Measurements from ENCODE around the gene PRX. TPM values are rescaled to one million over a fixed set of nuclear protein-coding genes. Genes with fewer than 3 reads are reported as not detected.

The PRX gene
- total RNA-seq, 1 donor from 2014 or later: 1.8 TPM

DNA sequence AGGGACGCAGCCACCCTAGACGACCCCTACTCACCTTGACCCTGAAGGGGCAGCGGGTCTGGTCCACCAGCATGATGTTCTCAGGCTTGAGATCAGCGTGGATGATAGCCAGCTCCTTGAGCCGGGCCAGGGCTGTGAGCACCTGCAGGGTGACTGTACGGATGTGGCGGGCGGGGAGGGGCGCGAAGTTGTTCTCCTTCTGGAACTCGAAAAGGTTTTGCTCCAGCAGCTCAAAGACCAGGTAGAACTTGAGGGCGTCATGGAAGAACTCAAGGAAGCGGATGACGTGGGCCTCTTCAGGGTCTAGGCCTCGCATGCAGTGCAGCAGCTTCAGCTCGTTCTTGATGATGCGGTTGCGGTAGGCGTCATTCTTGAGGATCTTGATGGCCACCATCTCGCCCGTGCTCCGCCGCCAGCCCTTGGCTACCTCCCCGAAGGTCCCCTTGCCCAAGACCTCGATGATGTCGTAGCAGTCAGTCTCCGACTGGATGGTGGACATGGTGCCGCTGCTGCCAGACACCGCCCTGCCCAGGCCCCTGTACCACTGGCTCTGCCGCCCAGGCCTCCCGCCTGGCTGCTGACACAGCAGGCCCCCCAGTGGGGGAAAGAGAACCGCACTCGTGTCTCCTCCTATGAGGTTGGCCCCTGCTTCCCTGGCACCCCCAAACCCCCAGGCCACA lies 23.6 kb downstream of the PRX start:
- FAIRE-seq (no peak), DNase-seq (ENCODE audit: low read depth) (no peak)
- no peak overlapping the region for H3K4me3 ChIP-seq (ENCODE audit: low read depth, low read length)
- H3K36me3 ChIP-seq (ENCODE audit: control insufficient read depth, insufficient read depth, low read length): no peaks in the 10 kb centered on the region
- TF ChIP-seq, protein P1, sequence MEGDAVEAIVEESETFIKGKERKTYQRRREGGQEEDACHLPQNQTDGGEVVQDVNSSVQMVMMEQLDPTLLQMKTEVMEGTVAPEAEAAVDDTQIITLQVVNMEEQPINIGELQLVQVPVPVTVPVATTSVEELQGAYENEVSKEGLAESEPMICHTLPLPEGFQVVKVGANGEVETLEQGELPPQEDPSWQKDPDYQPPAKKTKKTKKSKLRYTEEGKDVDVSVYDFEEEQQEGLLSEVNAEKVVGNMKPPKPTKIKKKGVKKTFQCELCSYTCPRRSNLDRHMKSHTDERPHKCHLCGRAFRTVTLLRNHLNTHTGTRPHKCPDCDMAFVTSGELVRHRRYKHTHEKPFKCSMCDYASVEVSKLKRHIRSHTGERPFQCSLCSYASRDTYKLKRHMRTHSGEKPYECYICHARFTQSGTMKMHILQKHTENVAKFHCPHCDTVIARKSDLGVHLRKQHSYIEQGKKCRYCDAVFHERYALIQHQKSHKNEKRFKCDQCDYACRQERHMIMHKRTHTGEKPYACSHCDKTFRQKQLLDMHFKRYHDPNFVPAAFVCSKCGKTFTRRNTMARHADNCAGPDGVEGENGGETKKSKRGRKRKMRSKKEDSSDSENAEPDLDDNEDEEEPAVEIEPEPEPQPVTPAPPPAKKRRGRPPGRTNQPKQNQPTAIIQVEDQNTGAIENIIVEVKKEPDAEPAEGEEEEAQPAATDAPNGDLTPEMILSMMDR (IDR thresholded peaks at IDR 0.05; ENCODE audit: insufficient read depth, low read length, severe bottlenecking): no peak
- no peaks in the 10 kb centered on the region for H3K27me3 ChIP-seq (ENCODE audit: control insufficient read depth, insufficient read depth, low read length)

DNA sequence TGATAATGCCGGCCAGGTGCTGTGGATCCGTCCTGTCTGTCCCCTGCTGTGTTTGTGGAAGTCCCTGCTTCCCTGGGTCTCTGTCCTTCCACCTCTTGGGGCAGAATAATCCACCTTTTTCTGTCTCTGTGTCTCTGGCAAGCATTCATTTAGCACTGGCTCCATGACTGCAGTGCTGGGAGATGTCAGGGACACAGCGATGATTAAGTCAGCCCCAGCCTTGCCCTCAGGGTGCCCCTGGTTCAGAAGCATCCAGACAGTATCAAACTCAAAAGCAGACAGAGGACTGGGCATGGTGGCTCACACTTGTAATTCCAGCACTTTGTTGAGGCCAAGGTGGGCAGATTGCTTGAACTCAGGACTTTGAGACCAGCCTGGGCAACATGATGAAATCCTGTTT lies 24.7 kb downstream of the PRX start:
- TF ChIP-seq, protein P1 (IDR thresholded peaks at IDR 0.05; ENCODE audit: insufficient read depth, low read length, severe bottlenecking): no peak
- H3K4me3 ChIP-seq (ENCODE audit: low read depth, low read length): no peak overlapping the region
- FAIRE-seq: no peak

DNA sequence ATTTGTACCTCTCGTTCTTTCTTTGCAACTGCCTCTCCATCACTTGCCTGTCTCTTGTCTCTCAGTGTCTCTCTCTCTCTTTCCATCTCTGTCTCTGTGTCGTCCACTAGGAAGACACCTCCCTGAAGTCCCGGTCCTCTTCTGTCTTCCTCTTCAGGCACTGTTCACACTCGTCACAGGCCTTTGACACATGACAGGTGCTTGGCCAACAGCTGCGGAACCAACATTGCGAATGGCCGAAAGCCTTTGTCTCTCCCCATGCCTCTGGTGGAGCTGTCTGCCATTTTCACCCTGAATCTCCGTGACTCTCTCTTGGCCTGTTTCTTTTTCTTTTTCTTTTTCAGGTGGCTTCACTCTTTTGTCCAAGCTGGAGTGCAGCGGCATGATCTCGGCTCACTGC lies 26.0 kb downstream of the PRX start:
- H3K36me3 ChIP-seq (ENCODE audit: control insufficient read depth, insufficient read depth, low read length): no peaks in the 10 kb centered on the region
- DNase-seq (ENCODE audit: low read depth) (no peak), FAIRE-seq (no peak)
- no peaks in the 10 kb centered on the region for H3K27me3 ChIP-seq (ENCODE audit: control insufficient read depth, insufficient read depth, low read length)
- H3K4me3 ChIP-seq (ENCODE audit: low read depth, low read length): no peak overlapping the region
- TF ChIP-seq, protein P1 (IDR thresholded peaks at IDR 0.05; ENCODE audit: insufficient read depth, low read length, severe bottlenecking): no peak

More for the DNA sequence above, 24.7 kb downstream of the PRX start:
- no peaks in the 10 kb centered on the region for H3K27me3 ChIP-seq (ENCODE audit: control insufficient read depth, insufficient read depth, low read length)
- no peaks in the 10 kb centered on the region for H3K36me3 ChIP-seq (ENCODE audit: control insufficient read depth, insufficient read depth, low read length)
- DNase-seq (ENCODE audit: low read depth): peak; percentile 23

DNA sequence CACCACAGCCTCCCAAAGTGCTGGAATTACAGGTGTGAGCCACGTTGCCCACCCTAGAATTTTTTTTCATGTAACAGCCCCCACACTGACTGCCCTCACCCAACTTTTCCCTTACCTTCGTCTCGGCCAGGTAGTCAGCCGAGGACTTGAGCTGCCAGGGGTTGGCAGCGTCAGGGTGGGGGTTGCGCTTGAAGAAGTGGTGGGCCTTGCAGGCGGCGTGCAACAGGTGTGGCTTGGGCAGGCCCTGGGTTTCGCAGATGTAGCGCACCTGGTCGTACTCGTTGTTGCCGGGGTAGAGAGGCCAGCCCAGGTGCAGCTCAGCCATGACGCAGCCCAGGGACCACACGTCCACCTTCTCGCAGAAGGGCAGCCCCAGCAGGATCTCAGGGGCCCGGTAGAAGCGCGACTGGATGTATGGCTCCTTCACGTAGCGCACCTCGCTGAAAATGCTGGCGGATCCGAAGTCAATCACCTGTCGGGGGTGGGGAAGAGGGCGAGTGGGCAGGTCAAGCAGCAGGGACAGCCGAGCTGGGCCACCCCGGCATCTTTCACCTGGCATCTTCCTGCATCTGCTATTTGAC lies 29.4 kb downstream of the PRX start:
- H3K27me3 ChIP-seq (ENCODE audit: control insufficient read depth, insufficient read depth, low read length): no peaks in the 10 kb centered on the region
- FAIRE-seq (no peak), DNase-seq (ENCODE audit: low read depth) (no peak)
- H3K36me3 ChIP-seq (ENCODE audit: control insufficient read depth, insufficient read depth, low read length): no peaks in the 10 kb centered on the region
- no peak overlapping the region for H3K4me3 ChIP-seq (ENCODE audit: low read depth, low read length)
- TF ChIP-seq, protein P1 (IDR thresholded peaks at IDR 0.05; ENCODE audit: insufficient read depth, low read length, severe bottlenecking): no peak

DNA sequence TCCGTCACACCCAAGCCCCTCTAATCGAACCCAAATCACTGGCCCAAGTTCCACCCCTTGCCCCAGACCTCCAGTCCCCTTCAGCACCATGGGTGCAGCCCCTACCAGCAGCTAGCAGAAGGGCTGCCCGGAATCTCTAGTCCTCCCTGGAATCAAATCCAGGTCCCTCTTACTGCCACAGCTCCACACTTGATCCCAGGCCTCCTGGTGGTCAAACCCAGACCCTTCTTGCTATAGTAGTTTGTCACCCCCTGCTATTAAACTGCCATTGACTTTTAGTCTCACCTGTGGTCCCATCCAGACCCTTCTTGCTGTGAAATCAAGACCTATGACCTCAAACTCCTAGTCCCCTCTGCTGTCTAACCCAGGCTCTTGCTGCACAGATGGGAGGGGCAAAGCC lies 31.9 kb downstream of the PRX start:
- DNase-seq (ENCODE audit: low read depth) (no peak), FAIRE-seq (no peak)
- TF ChIP-seq, protein P1 (IDR thresholded peaks at IDR 0.05; ENCODE audit: insufficient read depth, low read length, severe bottlenecking): no peak
- Histone ChIP-seq H3K36me3 (ENCODE audit: control insufficient read depth, insufficient read depth, low read length) (peaks cover 1% of the 10 kb centered on the region), H3K27me3 (ENCODE audit: control insufficient read depth, insufficient read depth, low read length) (no peaks in the 10 kb centered on the region), H3K4me3 (ENCODE audit: low read depth, low read length) (no peak overlapping the region)
